Erythroblast (primary cell): ENCODE data around the gene CDKAL1.

ENCODE experiments used
- GATA1 ChIP-seq: IDR thresholded peaks from 2 replicates; pipeline ENCODE4 v1.6.1; 2011; ENCODE audit warnings: low read depth, mild to moderate bottlenecking, control low read depth, low read length, moderate library complexity
- POLR2A ChIP-seq: IDR thresholded peaks from 2 replicates; pipeline ENCODE4 v1.6.1; 2011; ENCODE audit warnings: mild to moderate bottlenecking, low read length

DNA sequence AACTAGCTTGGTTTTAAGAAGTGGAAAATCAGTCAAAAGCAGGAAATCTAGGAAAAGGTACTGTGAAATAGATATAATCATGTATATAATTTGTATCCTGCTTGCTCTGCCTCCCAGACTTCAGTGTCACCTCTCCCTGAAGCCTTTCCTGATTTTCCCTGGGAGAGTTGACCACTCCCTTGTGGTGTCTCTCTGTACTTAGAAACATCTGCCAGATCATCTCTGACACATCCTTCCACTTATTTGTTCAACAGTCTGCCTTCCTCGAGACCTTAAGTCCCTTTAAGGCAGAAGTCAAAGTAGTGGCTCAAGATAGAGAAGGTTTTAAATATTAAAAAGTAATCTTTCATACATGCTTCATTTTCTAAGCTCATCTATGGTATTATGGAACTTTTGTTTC lies 236.5 kb downstream of the CDKAL1 start:
- TF ChIP-seq POLR2A (no peak), GATA1 (no peak)
